ENCODE measurements around the gene SEMA3D. TPM values are rescaled to one million over a fixed set of nuclear protein-coding genes. Genes with fewer than 3 reads are reported as not detected.

SEMA3D gene
- polyA plus RNA-seq, 1 donor from 2014 or later: 1.6 TPM

DNA sequence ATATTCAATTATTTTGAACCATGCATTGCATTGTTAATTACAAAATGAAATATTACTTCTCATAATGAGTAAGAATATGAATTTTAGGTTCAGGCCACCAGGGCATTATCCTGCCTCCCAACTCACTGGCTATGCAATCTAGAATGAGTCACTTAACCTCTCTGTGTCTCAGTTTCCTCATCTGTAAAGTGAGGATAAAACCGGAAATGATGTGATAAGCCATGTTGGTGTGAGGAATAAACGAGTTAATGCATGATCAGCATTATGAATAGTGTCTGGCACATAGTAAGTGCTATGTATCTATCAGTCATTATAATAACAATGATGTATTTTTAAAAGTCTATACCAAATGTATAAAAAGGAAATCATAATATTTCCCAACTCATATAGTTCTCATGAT lies 85.5 kb downstream of the SEMA3D start:
- no peak overlapping the region for H3K27ac ChIP-seq (ENCODE audit: low read length)
- H3K9me2 ChIP-seq (ENCODE audit: insufficient read depth, low read length): no peaks in the 10 kb centered on the region
- H3K9me3 ChIP-seq (ENCODE audit: low read length): no peaks in the 10 kb centered on the region
- H3K4me2 ChIP-seq (ENCODE audit: low read length): no peak overlapping the region
- no peak overlapping the region for H3K9ac ChIP-seq (ENCODE audit: low read length)
- no peaks in the 10 kb centered on the region for H4K20me1 ChIP-seq (ENCODE audit: insufficient read depth)
- no peaks in the 10 kb centered on the region for H3K27me3 ChIP-seq (ENCODE audit: insufficient read depth, low read depth, low read length)
- H3K4me3 ChIP-seq (ENCODE audit: low read length): no peak overlapping the region
- H2AFZ ChIP-seq (ENCODE audit: low read depth, low read length): no peak overlapping the region
- no peak for TF ChIP-seq RAD21 (conservative IDR thresholded peaks at IDR 0.05)
- TF ChIP-seq EZH2 (IDR thresholded peaks at IDR 0.05; ENCODE audit: borderline replicate concordance, insufficient read depth, low read length, poor library complexity, severe bottlenecking): no peak
- no peak for TF ChIP-seq EP300 (conservative IDR thresholded peaks at IDR 0.05; ENCODE audit: poor library complexity, severe bottlenecking)
- no peaks in the 10 kb centered on the region for H3K36me3 ChIP-seq (ENCODE audit: insufficient read depth, low read length)
- H3K79me2 ChIP-seq (replicated peaks; ENCODE audit: insufficient read depth, low read length): no peaks in the 10 kb centered on the region
- H3F3A ChIP-seq (ENCODE audit: insufficient read depth, low read length, poor library complexity, severe bottlenecking): no peaks in the 10 kb centered on the region

DNA sequence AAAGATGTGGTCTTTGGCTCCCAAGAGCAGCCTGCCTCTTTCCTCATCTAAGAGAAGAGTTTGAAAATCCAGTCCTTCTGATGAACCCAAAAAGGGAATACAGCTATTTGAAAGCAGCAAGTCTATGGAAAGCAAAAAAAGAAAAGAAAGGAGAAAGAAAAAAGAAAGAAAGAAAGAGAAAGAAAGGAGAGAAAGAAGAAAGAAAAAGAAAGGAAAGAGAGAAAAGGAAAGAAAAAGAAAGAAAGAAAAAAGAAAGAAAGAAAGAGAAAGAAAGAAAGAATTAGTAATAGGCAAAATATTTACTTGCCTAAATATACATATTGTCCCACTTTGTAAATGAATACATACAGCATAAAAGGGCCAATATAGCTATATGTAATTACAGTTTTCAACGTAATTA lies 89.0 kb downstream of the SEMA3D start:
- Histone ChIP-seq H3F3A (ENCODE audit: insufficient read depth, low read length, poor library complexity, severe bottlenecking) (no peaks in the 10 kb centered on the region), H2AFZ (ENCODE audit: low read depth, low read length) (no peak overlapping the region), H3K27me3 (ENCODE audit: insufficient read depth, low read depth, low read length) (no peaks in the 10 kb centered on the region), H3K4me2 (ENCODE audit: low read length) (no peak overlapping the region), H4K20me1 (ENCODE audit: insufficient read depth) (no peaks in the 10 kb centered on the region), H3K9ac (ENCODE audit: low read length) (no peak overlapping the region), H3K27ac (ENCODE audit: low read length) (no peak overlapping the region), H3K4me3 (ENCODE audit: low read length) (no peak overlapping the region), H3K9me3 (ENCODE audit: low read length) (no peaks in the 10 kb centered on the region), H3K79me2 (replicated peaks; ENCODE audit: insufficient read depth, low read length) (no peaks in the 10 kb centered on the region), H3K9me2 (ENCODE audit: insufficient read depth, low read length) (no peaks in the 10 kb centered on the region), H3K36me3 (ENCODE audit: insufficient read depth, low read length) (no peaks in the 10 kb centered on the region)
- TF ChIP-seq RAD21 (conservative IDR thresholded peaks at IDR 0.05): no peak
- no peak for TF ChIP-seq EP300 (conservative IDR thresholded peaks at IDR 0.05; ENCODE audit: poor library complexity, severe bottlenecking)
- TF ChIP-seq SMC3 (conservative IDR thresholded peaks at IDR 0.05; ENCODE audit: poor library complexity): no peak
- no peak for TF ChIP-seq EZH2 (IDR thresholded peaks at IDR 0.05; ENCODE audit: borderline replicate concordance, insufficient read depth, low read length, poor library complexity, severe bottlenecking)
- TF ChIP-seq, protein P1, sequence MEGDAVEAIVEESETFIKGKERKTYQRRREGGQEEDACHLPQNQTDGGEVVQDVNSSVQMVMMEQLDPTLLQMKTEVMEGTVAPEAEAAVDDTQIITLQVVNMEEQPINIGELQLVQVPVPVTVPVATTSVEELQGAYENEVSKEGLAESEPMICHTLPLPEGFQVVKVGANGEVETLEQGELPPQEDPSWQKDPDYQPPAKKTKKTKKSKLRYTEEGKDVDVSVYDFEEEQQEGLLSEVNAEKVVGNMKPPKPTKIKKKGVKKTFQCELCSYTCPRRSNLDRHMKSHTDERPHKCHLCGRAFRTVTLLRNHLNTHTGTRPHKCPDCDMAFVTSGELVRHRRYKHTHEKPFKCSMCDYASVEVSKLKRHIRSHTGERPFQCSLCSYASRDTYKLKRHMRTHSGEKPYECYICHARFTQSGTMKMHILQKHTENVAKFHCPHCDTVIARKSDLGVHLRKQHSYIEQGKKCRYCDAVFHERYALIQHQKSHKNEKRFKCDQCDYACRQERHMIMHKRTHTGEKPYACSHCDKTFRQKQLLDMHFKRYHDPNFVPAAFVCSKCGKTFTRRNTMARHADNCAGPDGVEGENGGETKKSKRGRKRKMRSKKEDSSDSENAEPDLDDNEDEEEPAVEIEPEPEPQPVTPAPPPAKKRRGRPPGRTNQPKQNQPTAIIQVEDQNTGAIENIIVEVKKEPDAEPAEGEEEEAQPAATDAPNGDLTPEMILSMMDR (IDR thresholded peaks at IDR 0.05; ENCODE audit: poor library complexity, severe bottlenecking): no peak
- no peak for TF ChIP-seq MXI1 (conservative IDR thresholded peaks at IDR 0.05; ENCODE audit: poor library complexity, severe bottlenecking)
- no peak for TF ChIP-seq POLR2AphosphoS5 (IDR thresholded peaks at IDR 0.05)
- no peak for TF ChIP-seq TAF1 (IDR thresholded peaks at IDR 0.05; ENCODE audit: low read depth)
- TF ChIP-seq, protein P2, sequence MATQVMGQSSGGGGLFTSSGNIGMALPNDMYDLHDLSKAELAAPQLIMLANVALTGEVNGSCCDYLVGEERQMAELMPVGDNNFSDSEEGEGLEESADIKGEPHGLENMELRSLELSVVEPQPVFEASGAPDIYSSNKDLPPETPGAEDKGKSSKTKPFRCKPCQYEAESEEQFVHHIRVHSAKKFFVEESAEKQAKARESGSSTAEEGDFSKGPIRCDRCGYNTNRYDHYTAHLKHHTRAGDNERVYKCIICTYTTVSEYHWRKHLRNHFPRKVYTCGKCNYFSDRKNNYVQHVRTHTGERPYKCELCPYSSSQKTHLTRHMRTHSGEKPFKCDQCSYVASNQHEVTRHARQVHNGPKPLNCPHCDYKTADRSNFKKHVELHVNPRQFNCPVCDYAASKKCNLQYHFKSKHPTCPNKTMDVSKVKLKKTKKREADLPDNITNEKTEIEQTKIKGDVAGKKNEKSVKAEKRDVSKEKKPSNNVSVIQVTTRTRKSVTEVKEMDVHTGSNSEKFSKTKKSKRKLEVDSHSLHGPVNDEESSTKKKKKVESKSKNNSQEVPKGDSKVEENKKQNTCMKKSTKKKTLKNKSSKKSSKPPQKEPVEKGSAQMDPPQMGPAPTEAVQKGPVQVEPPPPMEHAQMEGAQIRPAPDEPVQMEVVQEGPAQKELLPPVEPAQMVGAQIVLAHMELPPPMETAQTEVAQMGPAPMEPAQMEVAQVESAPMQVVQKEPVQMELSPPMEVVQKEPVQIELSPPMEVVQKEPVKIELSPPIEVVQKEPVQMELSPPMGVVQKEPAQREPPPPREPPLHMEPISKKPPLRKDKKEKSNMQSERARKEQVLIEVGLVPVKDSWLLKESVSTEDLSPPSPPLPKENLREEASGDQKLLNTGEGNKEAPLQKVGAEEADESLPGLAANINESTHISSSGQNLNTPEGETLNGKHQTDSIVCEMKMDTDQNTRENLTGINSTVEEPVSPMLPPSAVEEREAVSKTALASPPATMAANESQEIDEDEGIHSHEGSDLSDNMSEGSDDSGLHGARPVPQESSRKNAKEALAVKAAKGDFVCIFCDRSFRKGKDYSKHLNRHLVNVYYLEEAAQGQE (IDR thresholded peaks at IDR 0.05; ENCODE audit: borderline replicate concordance): no peak

DNA sequence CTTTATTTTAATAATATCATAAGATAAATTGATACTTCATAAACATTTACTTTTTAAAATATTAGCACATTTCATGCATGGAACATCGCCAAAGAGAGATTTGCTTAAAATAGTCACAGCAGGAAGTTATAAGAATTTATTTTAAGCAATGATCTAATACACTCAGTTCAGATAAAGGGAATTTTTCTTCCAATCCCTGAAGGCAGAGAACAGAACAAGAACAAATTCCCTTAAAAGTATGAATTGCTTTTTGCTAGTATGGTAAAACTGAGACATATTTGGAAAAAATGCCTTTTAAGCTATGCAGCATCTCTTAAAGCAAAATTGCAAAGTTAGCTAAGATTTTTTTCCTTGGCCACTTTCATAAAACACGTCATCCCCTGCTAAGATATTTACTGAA lies 91.0 kb downstream of the SEMA3D start:
- Histone ChIP-seq H2AFZ (ENCODE audit: low read depth, low read length) (no peak overlapping the region), H3K9me3 (ENCODE audit: low read length) (no peaks in the 10 kb centered on the region), H3K4me2 (ENCODE audit: low read length) (no peak overlapping the region), H3K79me2 (replicated peaks; ENCODE audit: insufficient read depth, low read length) (no peaks in the 10 kb centered on the region), H3K9me2 (ENCODE audit: insufficient read depth, low read length) (no peaks in the 10 kb centered on the region), H3K27ac (ENCODE audit: low read length) (no peak overlapping the region), H3K27me3 (ENCODE audit: insufficient read depth, low read depth, low read length) (no peaks in the 10 kb centered on the region), H3K4me3 (ENCODE audit: low read length) (no peak overlapping the region), H3K9ac (ENCODE audit: low read length) (no peak overlapping the region), H4K20me1 (ENCODE audit: insufficient read depth) (no peaks in the 10 kb centered on the region), H3K36me3 (ENCODE audit: insufficient read depth, low read length) (no peaks in the 10 kb centered on the region), H3F3A (ENCODE audit: insufficient read depth, low read length, poor library complexity, severe bottlenecking) (no peaks in the 10 kb centered on the region)
- TF ChIP-seq EP300 (conservative IDR thresholded peaks at IDR 0.05; ENCODE audit: poor library complexity, severe bottlenecking) (no peak), TAF1 (IDR thresholded peaks at IDR 0.05; ENCODE audit: low read depth) (no peak), RAD21 (conservative IDR thresholded peaks at IDR 0.05) (no peak), MXI1 (conservative IDR thresholded peaks at IDR 0.05; ENCODE audit: poor library complexity, severe bottlenecking) (no peak), EZH2 (IDR thresholded peaks at IDR 0.05; ENCODE audit: borderline replicate concordance, insufficient read depth, low read length, poor library complexity, severe bottlenecking) (no peak)
- TF ChIP-seq, protein P1 (IDR thresholded peaks at IDR 0.05; ENCODE audit: poor library complexity, severe bottlenecking): no peak
- TF ChIP-seq, protein P2 (IDR thresholded peaks at IDR 0.05; ENCODE audit: borderline replicate concordance): no peak

All from neural cell (in vitro differentiated cells).